CD8-positive, alpha-beta memory T cell (primary cell): Measurements from ENCODE around the gene CLRN1. TPM values are rescaled to one million over a fixed set of nuclear protein-coding genes. Genes with fewer than 3 reads are reported as not detected.
"Not testable (repeated sequence)": the region's sequence is repeated elsewhere in the genome, so short reads cannot be mapped to it uniquely, and the experiment has no call there.

Source experiments
- CTCF ChIA-PET: fragments of 350-600 bp; sonication (Branson Sonifier 250); formaldehyde crosslinking; loops from one replicate; lab custom pipeline; 2021; ENCODE audit warnings: antibody characterized with exemption; lab: Charles Lee
- POLR2A ChIA-PET: fragments of 350-600 bp; sonication (Branson Sonifier 250); formaldehyde crosslinking; loops from one replicate; lab custom pipeline; 2021; ENCODE audit warnings: antibody characterized with exemption; lab: Charles Lee
- DNase-seq, 5 donors: peaks; one replicate each; pipeline versions ENCODE4 v3.0.0 to v3.0.0-alpha.2; 2020 to 2022; ENCODE audit warnings: mixed read lengths in 1 of 5
- H3K27ac ChIP-seq: one replicate; pipeline ENCODE4 v1.7.0; 2013; ENCODE audit warnings: low read depth, mild to moderate bottlenecking, low read length, moderate library complexity
- H3K27me3 ChIP-seq: 2 replicates; pipeline ENCODE4 v1.7.0; 2013; ENCODE audit warnings: low read length, mild to moderate bottlenecking; ENCODE audit not compliant: insufficient read depth, poor library complexity, severe bottlenecking
- H3K36me3 ChIP-seq: 2 replicates; pipeline ENCODE4 v1.7.0; 2013; ENCODE audit warnings: mild to moderate bottlenecking, low read length, moderate library complexity; ENCODE audit not compliant: insufficient read depth
- H3K4me1 ChIP-seq: 2 replicates; pipeline ENCODE4 v1.7.0; 2013; ENCODE audit warnings: mild to moderate bottlenecking, low read length, moderate library complexity; ENCODE audit not compliant: insufficient read depth
- H3K4me3 ChIP-seq: 2 replicates; pipeline ENCODE4 v1.7.0; 2013; ENCODE audit warnings: mild to moderate bottlenecking, low read length
- H3K9me3 ChIP-seq: 2 replicates; pipeline ENCODE4 v1.7.0; 2013; ENCODE audit warnings: mild to moderate bottlenecking, low read length
- H3K27ac Mint-ChIP-seq, 8 donors: one replicate each; pipeline ENCODE4 v1.8.0; 2020 to 2021; ENCODE audit warnings: mixed read lengths in 8 of 8, mild to moderate bottlenecking in 6 of 8, inconsistent platforms in 3 of 8, moderate library complexity in 3 of 8
- H3K27me3 Mint-ChIP-seq, 2 donors: one replicate each; pipeline ENCODE4 v1.8.0; 2020 to 2021; ENCODE audit warnings: mixed read lengths in 2 of 2, mild to moderate bottlenecking in 1 of 2, moderate library complexity in 1 of 2
- H3K36me3 Mint-ChIP-seq, 3 donors: one replicate each; pipeline ENCODE4 v1.8.0; 2020 to 2021; ENCODE audit warnings: mixed read lengths in 3 of 3, inconsistent platforms in 1 of 3, mild to moderate bottlenecking in 1 of 3
- H3K4me1 Mint-ChIP-seq, 3 donors: one replicate each; pipeline ENCODE4 v1.8.0; 2020 to 2021; ENCODE audit warnings: mixed read lengths in 3 of 3, inconsistent platforms in 1 of 3, mild to moderate bottlenecking in 1 of 3
- H3K4me3 Mint-ChIP-seq, 7 donors: one replicate each; pipeline ENCODE4 v1.8.0; 2020 to 2021; ENCODE audit warnings: mixed read lengths in 7 of 7, mild to moderate bottlenecking in 6 of 7, moderate library complexity in 4 of 7, inconsistent platforms in 2 of 7
- H3K9me3 Mint-ChIP-seq, 5 donors: one replicate each; pipeline ENCODE4 v1.8.0; 2020 to 2022; ENCODE audit warnings: mixed read lengths in 5 of 5, mild to moderate bottlenecking in 3 of 5, moderate library complexity in 2 of 5, inconsistent platforms in 1 of 5
- polyA plus RNA-seq: library from polyadenylated mRNA; unstranded; fragments of 300-500 nt; fragmentation: Illumina TruSeq; gene quantifications from one replicate; pipeline ENCODE4 v1.2.3, GENCODE V29; 2021
- total RNA-seq, 2 experiments: library from RNA; stranded (reverse); gene quantifications; one replicate each; pipeline ENCODE4 v1.2.3, GENCODE V29; 2021

Gene CLRN1
- total and polyA plus RNA-seq, 3 experiments from 2014 or later: not detected

- no peak overlapping the region for H3K4me3 ChIP-seq
- Mint-ChIP-seq H3K27me3 (peaks cover 7 to 50% of the 10 kb centered on the region in 2 donors), H3K36me3 (peaks cover 0 to 3% (median 0%) of the 10 kb centered on the region in 3 donors), H3K27ac (no peak overlapping the region), H3K4me1 (peaks cover 0 to 5% (median 4%) of the 10 kb centered on the region in 3 donors), H3K4me3 (no peak overlapping the region), H3K9me3 (peaks cover 0 to 5% (median 3%) of the 10 kb centered on the region in 5 donors)
- H3K27ac ChIP-seq: no peak overlapping the region
- no peaks in the 10 kb centered on the region for H3K36me3 ChIP-seq
- H3K4me1 ChIP-seq: no peaks in the 10 kb centered on the region
- no peaks in the 10 kb centered on the region for H3K27me3 ChIP-seq
- POLR2A ChIA-PET: no interaction called here
- no peaks in the 10 kb centered on the region for H3K9me3 ChIP-seq
- CTCF ChIA-PET: no interaction called here
- DNase-seq: no peak
Measured at GRCh38 chr3:150989208-150989607, 16.7 kb upstream of the CLRN1 start.

- H3K27ac ChIP-seq, H3K9me3 ChIP-seq, POLR2A ChIA-PET, H3K4me3 Mint-ChIP-seq, H3K4me1 ChIP-seq, H3K4me1 Mint-ChIP-seq, H3K36me3 ChIP-seq, H3K27ac Mint-ChIP-seq, H3K27me3 ChIP-seq, H3K36me3 Mint-ChIP-seq, H3K9me3 Mint-ChIP-seq, CTCF ChIA-PET, H3K4me3 ChIP-seq, DNase-seq: not testable (repeated sequence)
- peaks cover 7 to 48% of the 10 kb centered on the region in 2 donors for H3K27me3 Mint-ChIP-seq
Measured at GRCh38 chr3:150988395-150988794, 15.9 kb upstream of the CLRN1 start.

- no peaks in the 10 kb centered on the region for H3K4me1 ChIP-seq
- CTCF ChIA-PET: no interaction called here
Measured at GRCh38 chr3:150985711-150986110, 13.2 kb upstream of the CLRN1 start.

GRCh38 chr3:150984066-150984465, 11.5 kb upstream of the CLRN1 start:
- ChIA-PET CTCF (no interaction called here), POLR2A (no interaction called here)
- Histone ChIP-seq H3K36me3 (no peaks in the 10 kb centered on the region), H3K4me3 (no peak overlapping the region), H3K4me1 (no peaks in the 10 kb centered on the region), H3K27me3 (no peaks in the 10 kb centered on the region), H3K9me3 (no peaks in the 10 kb centered on the region), H3K27ac (no peak overlapping the region)
- Mint-ChIP-seq H3K4me1 (no peaks in the 10 kb centered on the region), H3K27ac (no peak overlapping the region), H3K9me3 (peaks cover 0 to 5% (median 3%) of the 10 kb centered on the region in 5 donors), H3K36me3 (no peaks in the 10 kb centered on the region), H3K27me3 (peaks cover 0 to 30% of the 10 kb centered on the region in 2 donors), H3K4me3 (no peak overlapping the region)
- DNase-seq: no peak

More at GRCh38 chr3:150985711-150986110, 13.2 kb upstream of the CLRN1 start:
- Mint-ChIP-seq H3K4me1 (no peaks in the 10 kb centered on the region), H3K9me3 (peaks cover 0 to 5% (median 3%) of the 10 kb centered on the region in 5 donors), H3K4me3 (no peak overlapping the region), H3K36me3 (no peaks in the 10 kb centered on the region), H3K27me3 (peaks cover 7 to 40% of the 10 kb centered on the region in 2 donors), H3K27ac (no peak overlapping the region)
- Histone ChIP-seq H3K4me3 (no peak overlapping the region), H3K9me3 (no peaks in the 10 kb centered on the region), H3K27me3 (no peaks in the 10 kb centered on the region), H3K27ac (no peak overlapping the region), H3K36me3 (no peaks in the 10 kb centered on the region)
- POLR2A ChIA-PET: no interaction called here
- DNase-seq: no peak

- H3K4me3 Mint-ChIP-seq: no peak overlapping the region
- CTCF ChIA-PET: no interaction called here
- H3K27me3 Mint-ChIP-seq: peaks cover 8 to 31% of the 10 kb centered on the region in 2 donors
Measured at GRCh38 chr3:150978566-150979148, 6.1 kb upstream of the CLRN1 start.

GRCh38 chr3:150975992-150976368, 3.5 kb upstream of the CLRN1 start:
- H3K4me3 Mint-ChIP-seq: no peak overlapping the region
- H3K36me3 ChIP-seq: no peaks in the 10 kb centered on the region
- H3K27ac ChIP-seq: no peak overlapping the region
- H3K36me3 Mint-ChIP-seq: no peaks in the 10 kb centered on the region
- POLR2A ChIA-PET: no interaction called here
- no peaks in the 10 kb centered on the region for H3K9me3 Mint-ChIP-seq
- peak overlapping the region in 1 of 8 donors; percentile 73 for H3K27ac Mint-ChIP-seq
- H3K27me3 ChIP-seq: peaks cover 3% of the 10 kb centered on the region
- CTCF ChIA-PET: no interaction called here
- no peaks in the 10 kb centered on the region for H3K9me3 ChIP-seq
- peaks cover 8 to 25% of the 10 kb centered on the region in 2 donors for H3K27me3 Mint-ChIP-seq
- H3K4me3 ChIP-seq: no peak overlapping the region
- H3K4me1 Mint-ChIP-seq: no peaks in the 10 kb centered on the region
- no peaks in the 10 kb centered on the region for H3K4me1 ChIP-seq
- DNase-seq: no peak

More at GRCh38 chr3:150978566-150979148, 6.1 kb upstream of the CLRN1 start:
- no peak overlapping the region for H3K27ac Mint-ChIP-seq
- Histone ChIP-seq H3K27me3 (peaks cover 3% of the 10 kb centered on the region), H3K4me1 (no peaks in the 10 kb centered on the region), H3K9me3 (no peaks in the 10 kb centered on the region), H3K27ac (no peak overlapping the region), H3K4me3 (no peak overlapping the region), H3K36me3 (no peaks in the 10 kb centered on the region)
- POLR2A ChIA-PET: no interaction called here
- no peak for DNase-seq
- H3K9me3 Mint-ChIP-seq: no peaks in the 10 kb centered on the region
- H3K36me3 Mint-ChIP-seq: no peaks in the 10 kb centered on the region
- H3K4me1 Mint-ChIP-seq: no peaks in the 10 kb centered on the region

- Mint-ChIP-seq H3K27me3 (peaks cover 10 to 25% of the 10 kb centered on the region in 2 donors), H3K36me3 (no peaks in the 10 kb centered on the region), H3K4me3 (no peak overlapping the region), H3K4me1 (no peaks in the 10 kb centered on the region), H3K27ac (no peak overlapping the region), H3K9me3 (no peaks in the 10 kb centered on the region)
- H3K4me1 ChIP-seq: no peaks in the 10 kb centered on the region
- DNase-seq: no peak
- H3K36me3 ChIP-seq: no peaks in the 10 kb centered on the region
- ChIA-PET POLR2A (no interaction called here), CTCF (no interaction called here)
- no peak overlapping the region for H3K4me3 ChIP-seq
- H3K9me3 ChIP-seq: no peaks in the 10 kb centered on the region
- no peak overlapping the region for H3K27ac ChIP-seq
- H3K27me3 ChIP-seq: peaks cover 3% of the 10 kb centered on the region
Measured at GRCh38 chr3:150975086-150975991, 2.8 kb upstream of the CLRN1 start.

- no peak overlapping the region for H3K4me3 ChIP-seq
- no peaks in the 10 kb centered on the region for H3K4me1 ChIP-seq
- DNase-seq: no peak
- no peaks in the 10 kb centered on the region for H3K36me3 Mint-ChIP-seq
- CTCF ChIA-PET: no interaction called here
- H3K36me3 ChIP-seq: no peaks in the 10 kb centered on the region
- POLR2A ChIA-PET: no interaction called here
- H3K27me3 Mint-ChIP-seq: peaks cover 9 to 24% of the 10 kb centered on the region in 2 donors
- no peaks in the 10 kb centered on the region for H3K9me3 Mint-ChIP-seq
- no peaks in the 10 kb centered on the region for H3K27me3 ChIP-seq
- no peak overlapping the region for H3K27ac ChIP-seq
- no peak overlapping the region for H3K27ac Mint-ChIP-seq
- H3K4me3 Mint-ChIP-seq: no peak overlapping the region
- H3K9me3 ChIP-seq: no peaks in the 10 kb centered on the region
- no peaks in the 10 kb centered on the region for H3K4me1 Mint-ChIP-seq
Measured at GRCh38 chr3:150970665-150971324, 1.7 kb downstream of the CLRN1 start.
